H1 (cell line): Measurements from ENCODE around the gene GMPR2. TPM values are rescaled to one million over a fixed set of nuclear protein-coding genes. Genes with fewer than 3 reads are reported as not detected.

Experiments
- CTCF ChIA-PET: fragments of 300-600 bp; sonication (Branson Sonifier 250); formaldehyde crosslinking; loops from one replicate; lab custom pipeline; 2021; ENCODE audit not compliant: partially characterized antibody; lab: Charles Lee
- POLR2A ChIA-PET: fragments of 300-600 bp; sonication (Branson Sonifier 250); formaldehyde crosslinking; loops from one replicate; lab custom pipeline; 2021; ENCODE audit warnings: inconsistent platforms; ENCODE audit not compliant: partially characterized antibody; lab: Charles Lee
- DNase-seq, 2 experiments: peaks; one replicate each; pipeline versions ENCODE4 v3.0.0 to v3.0.0-alpha.2; 2010 to 2022; ENCODE audit warnings: low spot score in 2 of 2, low read depth in 1 of 2, mixed read lengths in 1 of 2
- FAIRE-seq: peaks from 2 replicates; lab custom pipeline; 2011; peaks lifted over from hg19 to GRCh38; lab: Jason Lieb, UNC
- H2AFZ ChIP-seq: 2 replicates; pipeline ENCODE4 v1.8.1; 2012; ENCODE audit warnings: low read length, inconsistent platforms
- H2AK5ac ChIP-seq: 2 replicates; pipeline ENCODE4 v1.6.1; 2013; ENCODE audit warnings: low read depth, low read length
- H2BK120ac ChIP-seq: replicated peaks from 2 replicates; pipeline ENCODE3; 2013; ENCODE audit warnings: low read depth, low read length, inconsistent platforms
- H2BK12ac ChIP-seq: 2 replicates; pipeline ENCODE4 v1.6.1; 2013; ENCODE audit warnings: low read depth, low read length
- H2BK15ac ChIP-seq: 2 replicates; pipeline ENCODE4 v1.6.1; 2013; ENCODE audit warnings: low read length
- H2BK20ac ChIP-seq: 2 replicates; pipeline ENCODE4 v1.6.1; 2013; ENCODE audit warnings: low read length
- H2BK5ac ChIP-seq: 2 replicates; pipeline ENCODE4 v1.6.1; 2013; ENCODE audit warnings: low read depth, low read length
- H3K14ac ChIP-seq: 2 replicates; pipeline ENCODE4 v1.6.1; 2013; ENCODE audit warnings: inconsistent platforms; ENCODE audit not compliant: insufficient read length
- H3K18ac ChIP-seq: 2 replicates; pipeline ENCODE4 v1.6.1; 2013; ENCODE audit warnings: low read length; ENCODE audit errors: extremely low read depth
- H3K23ac ChIP-seq: 2 replicates; pipeline ENCODE4 v1.6.1; 2013; ENCODE audit warnings: inconsistent platforms; ENCODE audit not compliant: insufficient read length
- H3K23me2 ChIP-seq: 2 replicates; pipeline ENCODE4 v1.6.1; 2013; ENCODE audit warnings: low read depth, low read length
- H3K27ac ChIP-seq: 2 replicates; pipeline ENCODE4 v1.6.1; 2011; ENCODE audit warnings: low read depth, low read length, inconsistent platforms
- H3K27me3 ChIP-seq, 4 experiments: replicated peaks in 1 of 4; 1 replicate in 1 of 4; 2 replicates in 3 of 4; pipeline versions ENCODE4 v1.6.1 to v1.8.1; 2011 to 2013; ENCODE audit warnings: low read length in 3 of 4, mild to moderate bottlenecking in 3 of 4, inconsistent platforms in 2 of 4, mixed read lengths in 2 of 4, moderate library complexity in 1 of 4; ENCODE audit not compliant: control insufficient read depth in 3 of 4, insufficient read depth in 3 of 4; ENCODE audit errors: extremely low read depth in 1 of 4
- H3K36me3 ChIP-seq, 4 experiments: 2 replicates each; pipeline versions ENCODE4 v1.6.1 to v1.8.1; 2011 to 2013; ENCODE audit warnings: mild to moderate bottlenecking in 4 of 4, low read length in 3 of 4, moderate library complexity in 2 of 4, control low read depth in 1 of 4, inconsistent platforms in 1 of 4; ENCODE audit not compliant: insufficient read depth in 4 of 4, control insufficient read depth in 2 of 4
- H3K4ac ChIP-seq: replicated peaks from 2 replicates; pipeline ENCODE3; 2013; ENCODE audit warnings: low read length, low read depth, mixed read lengths, inconsistent platforms; ENCODE audit not compliant: insufficient read length
- H3K4me1 ChIP-seq, 4 experiments: replicated peaks in 1 of 4; 1 replicate in 1 of 4; 2 replicates in 3 of 4; pipeline versions ENCODE4 v1.6.1 to v1.8.1; 2011 to 2013; ENCODE audit warnings: low read length in 3 of 4, inconsistent platforms in 2 of 4, mixed read lengths in 1 of 4; ENCODE audit not compliant: insufficient read depth in 4 of 4, control insufficient read depth in 3 of 4
- H3K4me2 ChIP-seq, 2 experiments: 2 replicates each; pipeline versions ENCODE4 v1.6.1 to v1.8.1; 2011 to 2013; ENCODE audit warnings: low read depth in 2 of 2, low read length in 2 of 2, control low read depth in 1 of 2, inconsistent platforms in 1 of 2, mild to moderate bottlenecking in 1 of 2; ENCODE audit not compliant: insufficient read depth in 1 of 2
- H3K4me3 ChIP-seq, 4 experiments: fragments of 200-600, 300-600 bp in 1 of 4; sonication (generic), shearing (Covaris generic), sonication (Bioruptor Twin) in 1 of 4; 2 replicates each; pipeline versions ENCODE4 v1.5.1 to v1.8.1; 2011 to 2016; ENCODE audit warnings: low read length in 4 of 4, low read depth in 3 of 4, control low read depth in 2 of 4, inconsistent platforms in 2 of 4, mild to moderate bottlenecking in 2 of 4, mixed read lengths in 1 of 4, moderate library complexity in 1 of 4; ENCODE audit not compliant: insufficient read depth in 2 of 4; ENCODE audit errors: extremely low read depth in 1 of 4
- H3K56ac ChIP-seq: replicated peaks from 2 replicates; pipeline ENCODE3; 2013; ENCODE audit warnings: low read depth, mild to moderate bottlenecking, mixed read lengths, low read length, inconsistent platforms; ENCODE audit not compliant: insufficient read length
- H3K79me1 ChIP-seq: 2 replicates; pipeline ENCODE4 v1.6.1; 2013; ENCODE audit warnings: low read depth, low read length, control low read depth
- H3K79me2 ChIP-seq, 2 experiments: 2 replicates each; pipeline versions ENCODE4 v1.6.1 to v1.8.1; 2012 to 2013; ENCODE audit warnings: low read length in 2 of 2, mild to moderate bottlenecking in 2 of 2, inconsistent platforms in 1 of 2; ENCODE audit not compliant: insufficient read depth in 2 of 2, control insufficient read depth in 1 of 2
- H3K9ac ChIP-seq, 4 experiments: replicated peaks in 1 of 4; 1 replicate in 1 of 4; 2 replicates in 3 of 4; pipeline versions ENCODE4 v1.6.1 to v1.8.1; 2011 to 2013; ENCODE audit warnings: low read depth in 3 of 4, low read length in 3 of 4, control low read depth in 2 of 4, mild to moderate bottlenecking in 2 of 4, moderate library complexity in 2 of 4, inconsistent platforms in 1 of 4; ENCODE audit errors: extremely low read depth in 1 of 4
- H3K9me3 ChIP-seq, 2 experiments: 2 replicates each; pipeline versions ENCODE4 v1.6.1 to v1.8.1; 2012 to 2013; ENCODE audit warnings: mild to moderate bottlenecking in 2 of 2, moderate library complexity in 2 of 2, control low read depth in 1 of 2, inconsistent platforms in 1 of 2, low read depth in 1 of 2, low read length in 1 of 2, mixed read lengths in 1 of 2; ENCODE audit not compliant: insufficient read depth in 2 of 2
- H4K20me1 ChIP-seq, 2 experiments: replicated peaks in 1 of 2; 2 replicates each; pipeline versions ENCODE3 to v1.8.1; 2011 to 2013; ENCODE audit warnings: inconsistent platforms in 2 of 2, low read length in 2 of 2, mild to moderate bottlenecking in 1 of 2; ENCODE audit not compliant: insufficient read depth in 2 of 2, control insufficient read depth in 1 of 2
- H4K5ac ChIP-seq: 2 replicates; pipeline ENCODE4 v1.6.1; 2013; ENCODE audit warnings: low read length, low read depth, mixed read lengths, inconsistent platforms; ENCODE audit not compliant: insufficient read length
- H4K8ac ChIP-seq: 2 replicates; pipeline ENCODE4 v1.8.0; 2013; ENCODE audit warnings: mild to moderate bottlenecking, moderate library complexity, low read length, inconsistent platforms; ENCODE audit not compliant: insufficient read depth; ENCODE audit errors: extremely low read depth
- H4K91ac ChIP-seq: replicated peaks from 2 replicates; pipeline ENCODE3; 2013; ENCODE audit warnings: low read length, mixed read lengths, inconsistent platforms; ENCODE audit not compliant: insufficient read length
- NANOG ChIP-seq: IDR thresholded peaks from 2 replicates; pipeline ENCODE4 v1.6.1; 2011; ENCODE audit warnings: low read length, low read depth, mild to moderate bottlenecking, inconsistent platforms; ENCODE audit not compliant: insufficient read depth, poor library complexity, severe bottlenecking
- POLR2AphosphoS5 ChIP-seq: IDR thresholded peaks from 2 replicates; pipeline ENCODE4 v1.6.1; 2011; ENCODE audit warnings: low read depth, low read length
- RAD21 ChIP-seq, 2 experiments: IDR thresholded peaks in 1 of 2; conservative IDR thresholded peaks in 1 of 2; 2 replicates each; pipeline ENCODE4 v1.6.1; 2011; ENCODE audit warnings: low read depth in 2 of 2, low read length in 2 of 2, improper control_type of control experiment in 1 of 2, inconsistent platforms in 1 of 2, mild to moderate bottlenecking in 1 of 2, moderate library complexity in 1 of 2
- WGBS, 2 experiments: shearing (Covaris generic) in 1 of 2; methylation state at CpG; one replicate each; pipeline versions ENCODE4 v1.1.6 to v1.1.7; 2013 to 2015; ENCODE audit warnings: low lambda C conversion rate in 2 of 2, mixed read lengths in 2 of 2, inconsistent platforms in 1 of 2, low coverage in 1 of 2, missing lambda C conversion rate in 1 of 2; ENCODE audit not compliant: insufficient replicate concordance in 2 of 2, insufficient coverage in 1 of 2, insufficient read length in 1 of 2; ENCODE audit errors: extremely low coverage in 1 of 2, missing lambda C conversion rate in 1 of 2; 5-methylcytosine and 5-hydroxymethylcytosine counted together
- polyA plus RNA-seq, 7 experiments: library from polyadenylated mRNA; depleted of rRNA in 3 of 7; stranded (reverse) in 5 of 7; unstranded in 2 of 7; fragments of >200 nt in 5 of 7; fragments of 200-250 nt in 2 of 7; gene quantifications; 1 replicate in 5 of 7; 2 replicates in 1 of 7; 4 replicates in 1 of 7; pipeline versions ENCODE4 v1.2.1 to v1.2.3, GENCODE V29; 2011 to 2013; ENCODE audit warnings: missing spikeins in 2 of 7, mixed read lengths in 2 of 7
- total RNA-seq: library from RNA; stranded (reverse); fragmentation: NEBNext Ultra II Directional; extraction: Animal tissue kit (Norgen Biotek cat#: 25700); gene quantifications from 2 replicates; pipeline ENCODE4 v1.2.1, GENCODE V29; 2021

Gene GMPR2
- total and polyA plus RNA-seq, 2 of the 8 experiments (the other 6 are each of a cell fraction or from before 2014, with no cell fraction given): 61.6 to 85.3 TPM

DNA sequence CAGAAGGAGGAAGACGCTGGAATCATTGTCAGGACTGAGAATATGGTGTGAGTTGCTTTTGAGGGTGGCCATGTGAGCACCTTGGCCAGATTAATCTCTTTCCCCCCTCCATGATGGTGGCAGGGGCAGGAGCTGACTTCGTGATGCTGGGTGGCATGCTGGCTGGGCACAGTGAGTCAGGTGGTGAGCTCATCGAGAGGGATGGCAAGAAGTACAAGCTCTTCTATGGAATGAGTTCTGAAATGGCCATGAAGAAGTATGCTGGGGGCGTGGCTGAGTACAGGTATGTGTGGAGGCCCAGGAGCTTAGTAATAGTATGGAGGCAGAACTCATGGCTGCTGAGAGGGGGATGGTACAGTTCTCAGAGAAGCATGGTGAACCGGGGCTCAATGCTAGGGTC is 5.4 kb downstream of the GMPR2 start:
- H2BK20ac ChIP-seq: no peak overlapping the region
- TF ChIP-seq NANOG (no peak), RAD21 (IDR thresholded peaks at IDR 0.05 in 1 of 2, conservative IDR thresholded peaks at IDR 0.05 in 1 of 2; ENCODE audit: low read depth in 2 of 2, low read length in 2 of 2) (no peak), POLR2AphosphoS5 (no peak)
- no peak overlapping the region for H4K5ac ChIP-seq
- no peak overlapping the region for H2AK5ac ChIP-seq
- no peaks in the 10 kb centered on the region for H3K9me3 ChIP-seq
- H3K27ac ChIP-seq: no peak overlapping the region
- no peak overlapping the region for H2BK5ac ChIP-seq
- H3K18ac ChIP-seq: no peak overlapping the region
- H3K4me2 ChIP-seq: no peak overlapping the region
- POLR2A ChIA-PET: interaction anchor here (0.9 to 5.1 kb wide), 8 partner anchors 12 to 76 kb away, joined by 3 to 19 read pairs (median 4); partner anchors contain the start of genes CHMP4A and MDP1
- H3K56ac ChIP-seq: no peak overlapping the region
- no peak overlapping the region for H4K91ac ChIP-seq
- no peak for DNase-seq
- H4K8ac ChIP-seq: no peak overlapping the region
- no peak overlapping the region for H3K4me3 ChIP-seq
- H4K20me1 ChIP-seq: peaks cover 3 to 16% of the 10 kb centered on the region in 2 experiments
- H2BK12ac ChIP-seq: no peak overlapping the region
- H3K23me2 ChIP-seq: peaks cover 9% of the 10 kb centered on the region
- H3K36me3 ChIP-seq: peaks cover 19 to 58% (median 48%) of the 10 kb centered on the region in 4 experiments
- no peak overlapping the region for H3K23ac ChIP-seq
- no peak overlapping the region for H2BK15ac ChIP-seq
- no peak overlapping the region for H3K4ac ChIP-seq
- CTCF ChIA-PET: interaction anchor here (0.9 to 2.5 kb wide), 9 partner anchors 11 to 101 kb away, joined by 3 to 10 read pairs (median 6); partner anchors contain the start of genes CIDEB and MDP1
- no peaks in the 10 kb centered on the region; the same call in none of the 2 replicates for H3K79me1 ChIP-seq
- H2AFZ ChIP-seq: no peak overlapping the region
- no peak for FAIRE-seq
- no peaks in the 10 kb centered on the region; a peak in 1 of 7 replicates for H3K27me3 ChIP-seq
- no peak overlapping the region for H3K9ac ChIP-seq
- no peak overlapping the region for H2BK120ac ChIP-seq
- H3K4me1 ChIP-seq: peaks cover 0 to 10% (median 4%) of the 10 kb centered on the region in 4 experiments; a peak in 5 of 7 replicates
- H3K14ac ChIP-seq: no peak overlapping the region
- 84% methylated on average over 5 of the region's 5 CpGs; no CpG with 5 or more reads in 1 of the 2 experiments for WGBS, 2 experiments
- H3K79me2 ChIP-seq: peaks cover 0 to 14% of the 10 kb centered on the region in 2 experiments; a peak in 3 of 4 replicates
